Spleen (tissue), 11 donors: ENCODE measurements around the gene MN1. TPM values are rescaled to one million over a fixed set of nuclear protein-coding genes. Genes with fewer than 3 reads are reported as not detected.

ENCODE experiments used
- DNase-seq: peaks from one replicate; pipeline ENCODE4 v3.0.0-alpha.2; 2020
- H3K27ac ChIP-seq, 8 donors: fragments of 200-600 bp; sonication (generic) in 7 of 8; 1 replicate in 4 of 8; 2 replicates in 4 of 8; pipeline versions ENCODE4 v1.5.0 to v1.8.0; 2016 to 2021; ENCODE audit warnings: inconsistent platforms in 4 of 8, mild to moderate bottlenecking in 4 of 8, moderate library complexity in 1 of 8
- H3K27me3 ChIP-seq, 7 donors: fragments of 200-600 bp; sonication (generic) in 6 of 7; replicated peaks in 1 of 7; 1 replicate in 4 of 7; 2 replicates in 3 of 7; pipeline versions ENCODE4 v1.5.0 to v1.8.0; 2016 to 2021; ENCODE audit warnings: inconsistent platforms in 3 of 7, mild to moderate bottlenecking in 1 of 7
- H3K36me3 ChIP-seq, 6 donors: fragments of 200-600 bp; sonication (generic) in 5 of 6; 1 replicate in 4 of 6; 2 replicates in 2 of 6; pipeline versions ENCODE4 v1.5.0 to v1.8.0; 2016 to 2021; ENCODE audit warnings: inconsistent platforms in 2 of 6
- H3K4me1 ChIP-seq, 6 donors: fragments of 200-600 bp; sonication (generic) in 5 of 6; 1 replicate in 3 of 6; 2 replicates in 3 of 6; pipeline versions ENCODE4 v1.5.0 to v1.8.0; 2016 to 2021; ENCODE audit warnings: inconsistent platforms in 3 of 6
- H3K4me3 ChIP-seq, 8 donors: fragments of 200-600 bp; sonication (generic) in 7 of 8; 1 replicate in 4 of 8; 2 replicates in 4 of 8; pipeline versions ENCODE4 v1.5.0 to v1.8.0; 2016 to 2021; ENCODE audit warnings: inconsistent platforms in 4 of 8, mild to moderate bottlenecking in 4 of 8, moderate library complexity in 2 of 8
- H3K9me3 ChIP-seq, 8 donors: fragments of 200-600 bp; sonication (generic) in 7 of 8; 1 replicate in 4 of 8; 2 replicates in 4 of 8; pipeline versions ENCODE4 v1.5.0 to v1.8.0; 2016 to 2021; ENCODE audit warnings: inconsistent platforms in 4 of 8
- POLR2A ChIP-seq, 3 donors: fragments of 450-650 bp; IDR thresholded peaks; one replicate each; pipeline ENCODE4 v1.5.1; 2017; ENCODE audit warnings: antibody characterized with exemption in 3 of 3, mild to moderate bottlenecking in 1 of 3
- POLR2AphosphoS5 ChIP-seq, 3 donors: sonication (generic); formaldehyde crosslinking; IDR thresholded peaks; one replicate each; pipeline ENCODE4 v1.5.1; 2017; ENCODE audit warnings: antibody characterized with exemption in 3 of 3
- WGBS, 5 donors: extraction: QIAGEN DNeasy Blood & Tissue Kit in 3 of 5; methylation state at CpG; one replicate each; pipeline versions ENCODE4 v1.1.5 to v1.1.7; 2013 to 2018; 5-methylcytosine and 5-hydroxymethylcytosine counted together
- intact Hi-C: fragments of 100-400 bp; cut with DNase I; formaldehyde crosslinking; loops from one replicate; pipeline ENCODE4 v1.15.0; 2023; ENCODE audit warnings: low total_unique reads
- polyA plus RNA-seq, 3 donors: library from polyadenylated mRNA; stranded (reverse); fragments of 200-250 nt; gene quantifications; one replicate each; pipeline ENCODE4 v1.2.1, GENCODE V29; 2013
- total RNA-seq, 7 donors: library from RNA; depleted of rRNA in 3 of 7; stranded (reverse); fragments of >200 nt in 3 of 7; fragmentation: NEBNext Ultra II Directional in 4 of 7; extraction: Animal tissue kit (Norgen Biotek cat#: 25700) in 4 of 7; gene quantifications; one replicate each; pipeline versions ENCODE4 v1.1.0 to v1.2.1, GENCODE V29; 2016 to 2021
- TF ChIP-seq, protein P1 (sequence below), 11 experiments: fragments of 200-600 bp in 7 of 11; fragments of 450-650 bp in 4 of 11; sonication (generic) in 4 of 11; IDR thresholded peaks in 8 of 11; conservative IDR thresholded peaks in 3 of 11; 1 replicate in 7 of 11; 2 replicates in 4 of 11; pipeline versions ENCODE4 v1.4.0 to v1.8.0; 2016 to 2021; ENCODE audit warnings: antibody characterized with exemption in 11 of 11, inconsistent platforms in 4 of 11, mild to moderate bottlenecking in 1 of 11
- donor health status: healthy with polysubstance abuse.
- donor health status: DM: no; HTN: no; CAD: no; lungs with moderate emphysema.
- donor health status: DM: no; HTN: no; CAD: no.
- donor health status: Bipolar disorder and iron deficiency.
- donor health status: healthy.
- donor health status: DM: no; HTN: no; CAD: no.
- donor health status: DM: yes; HTN: yes; CAD: no.

MN1 gene
- total and polyA plus RNA-seq, 10 donors = 0.15 to 1.5 (median 0.71) TPM

DNA sequence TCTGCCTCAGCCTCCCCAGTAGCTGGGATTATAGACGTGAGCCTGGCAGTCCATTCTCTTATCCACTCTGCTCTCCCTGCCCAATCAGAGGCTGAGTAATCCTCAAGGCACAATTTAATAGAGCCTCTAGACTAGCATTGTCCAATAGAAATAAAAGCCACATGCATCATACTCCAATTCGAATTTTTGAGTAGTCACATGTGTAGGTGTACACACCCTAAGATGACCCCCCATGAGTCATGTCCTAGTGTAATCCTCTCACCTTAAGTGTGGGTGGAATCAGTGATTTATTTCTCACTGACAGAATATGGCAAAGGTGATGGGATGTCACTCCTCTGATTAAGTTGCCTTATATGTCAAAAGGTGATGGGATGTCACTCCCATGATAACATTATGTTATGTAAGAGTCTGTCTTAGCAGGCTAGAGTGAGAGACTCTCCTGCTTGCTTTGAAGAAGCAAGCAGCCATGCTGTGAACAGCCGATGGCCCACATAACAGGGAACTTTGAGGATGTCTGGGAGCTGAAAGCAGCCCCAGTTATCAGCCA is 61.3 kb downstream of the MN1 start:
- no peak for TF ChIP-seq POLR2AphosphoS5 (IDR thresholded peaks at IDR 0.05)
- TF ChIP-seq, protein P1, sequence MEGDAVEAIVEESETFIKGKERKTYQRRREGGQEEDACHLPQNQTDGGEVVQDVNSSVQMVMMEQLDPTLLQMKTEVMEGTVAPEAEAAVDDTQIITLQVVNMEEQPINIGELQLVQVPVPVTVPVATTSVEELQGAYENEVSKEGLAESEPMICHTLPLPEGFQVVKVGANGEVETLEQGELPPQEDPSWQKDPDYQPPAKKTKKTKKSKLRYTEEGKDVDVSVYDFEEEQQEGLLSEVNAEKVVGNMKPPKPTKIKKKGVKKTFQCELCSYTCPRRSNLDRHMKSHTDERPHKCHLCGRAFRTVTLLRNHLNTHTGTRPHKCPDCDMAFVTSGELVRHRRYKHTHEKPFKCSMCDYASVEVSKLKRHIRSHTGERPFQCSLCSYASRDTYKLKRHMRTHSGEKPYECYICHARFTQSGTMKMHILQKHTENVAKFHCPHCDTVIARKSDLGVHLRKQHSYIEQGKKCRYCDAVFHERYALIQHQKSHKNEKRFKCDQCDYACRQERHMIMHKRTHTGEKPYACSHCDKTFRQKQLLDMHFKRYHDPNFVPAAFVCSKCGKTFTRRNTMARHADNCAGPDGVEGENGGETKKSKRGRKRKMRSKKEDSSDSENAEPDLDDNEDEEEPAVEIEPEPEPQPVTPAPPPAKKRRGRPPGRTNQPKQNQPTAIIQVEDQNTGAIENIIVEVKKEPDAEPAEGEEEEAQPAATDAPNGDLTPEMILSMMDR (IDR thresholded peaks at IDR 0.05 in 8 of 11, conservative IDR thresholded peaks at IDR 0.05 in 3 of 11) = no peak
- no peak for TF ChIP-seq POLR2A (IDR thresholded peaks at IDR 0.05)
- intact Hi-C loops = no loop called here
- no peak for DNase-seq
- Histone ChIP-seq H3K4me3 (no peak overlapping the region), H3K27ac (no peak overlapping the region), H3K9me3 (peaks cover 0 to 31% (median 16%) of the 10 kb centered on the region in 8 donors), H3K36me3 (no peaks in the 10 kb centered on the region), H3K4me1 (no peaks in the 10 kb centered on the region), H3K27me3 (no peaks in the 10 kb centered on the region)
- WGBS, 5 donors = 65 to 94% (median 91%) methylated on average over 3 of the region's 3 CpGs

DNA sequence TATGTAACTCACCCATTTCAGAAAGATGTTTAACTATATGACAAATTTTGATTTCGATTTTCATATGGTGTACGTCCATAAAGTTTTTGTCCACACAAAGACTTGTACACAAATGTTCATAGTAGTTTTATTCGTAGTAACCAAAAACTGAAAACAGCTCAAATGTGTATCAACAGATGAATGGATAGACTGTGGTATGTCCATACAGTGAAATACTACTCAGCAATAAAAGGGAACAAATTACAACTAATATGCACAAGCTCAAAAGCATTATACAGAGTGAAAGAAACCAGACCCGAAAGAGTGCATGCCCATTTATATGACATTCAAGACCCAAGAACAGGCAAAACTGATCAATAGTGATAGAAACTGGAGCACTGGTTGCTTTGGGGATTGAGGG is 64.0 kb downstream of the MN1 start:
- WGBS, 5 donors = 90 to 95% (median 94%) methylated on average over 4 of the region's 4 CpGs
- Histone ChIP-seq H3K27ac (no peak overlapping the region), H3K36me3 (no peaks in the 10 kb centered on the region), H3K4me1 (no peaks in the 10 kb centered on the region), H3K4me3 (no peak overlapping the region), H3K27me3 (no peaks in the 10 kb centered on the region), H3K9me3 (peaks cover 0 to 31% (median 16%) of the 10 kb centered on the region in 8 donors)
- DNase-seq = no peak
- TF ChIP-seq POLR2A (IDR thresholded peaks at IDR 0.05) (no peak), POLR2AphosphoS5 (IDR thresholded peaks at IDR 0.05) (no peak)
- TF ChIP-seq, protein P1 (IDR thresholded peaks at IDR 0.05 in 8 of 11, conservative IDR thresholded peaks at IDR 0.05 in 3 of 11) = no peak
- intact Hi-C loops = no loop called here

DNA sequence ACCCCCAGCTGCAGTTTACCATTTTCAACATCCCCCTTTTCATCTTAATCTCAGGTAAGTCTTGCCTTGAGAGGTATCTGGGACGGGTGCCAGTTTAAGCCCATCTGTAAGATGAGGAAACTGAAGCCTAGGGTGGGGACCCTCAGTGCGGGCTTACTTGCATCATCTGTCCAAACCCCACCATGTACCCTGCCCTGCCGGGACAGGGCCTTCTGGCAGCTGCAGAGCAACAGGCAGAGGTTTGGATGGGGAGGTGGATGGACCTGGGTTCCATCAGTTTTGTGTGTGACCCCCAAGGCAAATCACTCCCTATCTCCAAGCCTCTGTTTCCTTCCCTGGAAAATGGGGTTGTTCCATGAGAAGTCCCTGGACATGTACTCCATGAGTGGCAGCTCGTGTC is 67.5 kb downstream of the MN1 start:
- no peak for DNase-seq

DNA sequence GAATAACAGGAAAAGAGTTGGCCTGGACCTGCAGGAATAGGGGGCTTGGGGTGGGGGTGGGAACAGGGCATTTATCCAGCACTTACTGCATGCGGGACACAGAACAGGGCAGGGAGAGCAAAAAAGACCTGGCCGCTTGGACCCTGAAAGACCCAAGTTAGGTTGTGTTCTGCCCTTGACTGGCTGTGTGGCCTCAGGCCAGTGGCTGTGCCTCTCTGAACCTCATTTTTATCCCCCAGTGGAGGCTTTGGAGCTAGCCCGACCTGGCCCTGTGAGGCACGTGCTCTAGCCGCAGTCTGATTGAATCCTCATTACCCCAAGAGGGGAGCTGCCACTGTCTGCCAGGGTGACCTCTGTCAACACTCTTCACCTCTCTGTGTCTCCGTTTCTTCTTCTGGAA is 68.7 kb downstream of the MN1 start:
- WGBS, 5 donors = 84 to 93% (median 91%) methylated on average over 6 of the region's 6 CpGs
- DNase-seq = no peak
- intact Hi-C loops = no loop called here

More for the DNA sequence above, 67.5 kb downstream of the MN1 start:
- H3K9me3 ChIP-seq = peaks cover 0 to 18% (median 10%) of the 10 kb centered on the region in 8 donors
- no peak overlapping the region for H3K4me3 ChIP-seq
- H3K27me3 ChIP-seq = no peaks in the 10 kb centered on the region
- no peaks in the 10 kb centered on the region for H3K36me3 ChIP-seq
- no peak for TF ChIP-seq POLR2AphosphoS5 (IDR thresholded peaks at IDR 0.05)
- TF ChIP-seq POLR2A (IDR thresholded peaks at IDR 0.05) = no peak
- TF ChIP-seq, protein P1 (IDR thresholded peaks at IDR 0.05 in 8 of 11, conservative IDR thresholded peaks at IDR 0.05 in 3 of 11) = no peak
- 81 to 93% (median 90%) methylated on average over 4 of the region's 4 CpGs for WGBS, 5 donors
- H3K27ac ChIP-seq = no peak overlapping the region
- intact Hi-C loops = no loop called here
- H3K4me1 ChIP-seq = no peaks in the 10 kb centered on the region

More for the DNA sequence above, 68.7 kb downstream of the MN1 start:
- H3K4me1 ChIP-seq = no peaks in the 10 kb centered on the region
- no peaks in the 10 kb centered on the region for H3K27me3 ChIP-seq
- no peak overlapping the region for H3K27ac ChIP-seq
- H3K36me3 ChIP-seq = no peaks in the 10 kb centered on the region
- TF ChIP-seq POLR2A (IDR thresholded peaks at IDR 0.05) (no peak), POLR2AphosphoS5 (IDR thresholded peaks at IDR 0.05) (no peak)
- TF ChIP-seq, protein P1 (IDR thresholded peaks at IDR 0.05 in 8 of 11, conservative IDR thresholded peaks at IDR 0.05 in 3 of 11) = no peak
- H3K9me3 ChIP-seq = peaks cover 0 to 10% (median 7%) of the 10 kb centered on the region in 8 donors
- no peak overlapping the region for H3K4me3 ChIP-seq
